Measurements from ENCODE around the gene KCNH2.

KCNH2 gene

DNA sequence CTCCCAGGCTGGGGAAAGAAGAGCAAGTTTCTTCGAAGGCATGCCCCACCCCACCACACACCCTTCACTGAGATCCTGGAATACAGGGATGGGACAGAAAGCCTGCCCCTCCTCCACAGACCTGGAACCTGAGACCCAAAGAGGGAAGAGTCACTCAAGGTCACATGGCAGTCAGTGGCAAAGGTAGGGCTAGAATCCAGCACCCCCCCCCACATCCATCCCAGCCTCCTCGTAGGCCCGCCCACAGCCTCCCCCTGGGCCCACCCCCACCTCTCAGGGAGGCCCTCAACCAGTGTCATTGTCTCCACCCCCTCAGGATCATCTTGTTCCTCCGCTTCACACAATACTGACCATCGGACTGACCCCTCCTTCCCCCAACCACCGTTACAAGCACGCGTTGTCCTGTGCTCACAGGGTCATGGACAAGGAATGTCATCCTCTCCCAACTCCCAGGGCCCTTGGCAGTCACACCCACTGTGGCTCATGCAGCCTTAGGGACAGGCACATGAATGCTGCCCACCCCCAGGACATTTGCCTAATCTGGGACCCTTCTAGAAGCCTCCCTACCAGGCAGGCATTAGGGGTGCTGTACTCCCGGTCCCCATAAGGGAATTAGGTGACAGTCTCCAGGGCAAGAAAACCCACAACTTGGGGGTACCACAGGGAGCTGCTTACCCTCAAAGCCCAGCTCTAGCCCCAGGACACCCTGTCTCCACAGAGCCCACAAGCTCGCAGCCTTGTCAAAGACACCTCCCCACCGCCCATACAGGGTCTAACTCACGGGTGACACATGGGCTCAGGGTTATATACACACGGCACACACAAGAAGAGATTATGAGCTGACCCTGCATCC is 1.4 kb downstream of the KCNH2 start:
- no peak for FAIRE-seq
- no peak for DNase-seq (ENCODE audit: low spot score)

DNA sequence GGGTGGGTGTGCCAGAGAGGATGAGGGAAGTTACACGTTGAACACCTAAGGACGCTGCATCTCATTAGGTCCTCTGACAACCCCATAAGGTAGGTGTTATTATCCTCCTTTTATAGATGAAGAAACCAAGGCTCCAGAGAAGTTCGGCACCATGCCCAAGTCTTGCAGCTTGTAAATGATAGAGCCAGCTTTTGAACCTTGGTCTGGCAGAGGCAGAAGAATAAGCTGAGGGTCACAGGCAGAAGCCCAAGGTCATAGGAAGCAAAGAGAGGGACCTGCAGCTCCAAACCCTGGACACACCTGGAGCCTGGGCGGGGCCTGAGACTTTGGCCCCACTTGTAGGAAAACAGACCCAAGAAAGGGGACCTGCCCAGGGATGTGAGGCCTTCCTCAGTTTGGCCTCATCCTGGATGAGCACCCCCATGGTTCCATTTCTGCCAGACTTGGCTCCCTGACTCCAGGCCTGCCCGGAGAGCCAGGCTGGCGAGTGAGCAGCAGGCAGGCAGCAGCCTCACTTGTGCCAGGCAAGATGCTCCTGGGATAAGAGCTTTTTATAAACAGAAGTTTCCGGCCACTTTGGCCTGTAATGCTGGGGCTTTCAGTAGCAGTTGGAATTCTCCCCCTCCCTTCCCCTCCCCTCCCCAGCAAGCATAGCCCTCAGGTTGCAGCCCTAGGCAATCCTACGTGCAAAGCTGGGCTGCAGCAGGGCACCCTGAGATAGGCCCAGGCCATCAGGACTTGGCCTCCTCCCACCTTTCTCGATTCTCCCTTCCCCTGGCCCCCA is 2.4 kb downstream of the KCNH2 start:
- DNase-seq (ENCODE audit: low spot score) (no peak), FAIRE-seq (no peak)

DNA sequence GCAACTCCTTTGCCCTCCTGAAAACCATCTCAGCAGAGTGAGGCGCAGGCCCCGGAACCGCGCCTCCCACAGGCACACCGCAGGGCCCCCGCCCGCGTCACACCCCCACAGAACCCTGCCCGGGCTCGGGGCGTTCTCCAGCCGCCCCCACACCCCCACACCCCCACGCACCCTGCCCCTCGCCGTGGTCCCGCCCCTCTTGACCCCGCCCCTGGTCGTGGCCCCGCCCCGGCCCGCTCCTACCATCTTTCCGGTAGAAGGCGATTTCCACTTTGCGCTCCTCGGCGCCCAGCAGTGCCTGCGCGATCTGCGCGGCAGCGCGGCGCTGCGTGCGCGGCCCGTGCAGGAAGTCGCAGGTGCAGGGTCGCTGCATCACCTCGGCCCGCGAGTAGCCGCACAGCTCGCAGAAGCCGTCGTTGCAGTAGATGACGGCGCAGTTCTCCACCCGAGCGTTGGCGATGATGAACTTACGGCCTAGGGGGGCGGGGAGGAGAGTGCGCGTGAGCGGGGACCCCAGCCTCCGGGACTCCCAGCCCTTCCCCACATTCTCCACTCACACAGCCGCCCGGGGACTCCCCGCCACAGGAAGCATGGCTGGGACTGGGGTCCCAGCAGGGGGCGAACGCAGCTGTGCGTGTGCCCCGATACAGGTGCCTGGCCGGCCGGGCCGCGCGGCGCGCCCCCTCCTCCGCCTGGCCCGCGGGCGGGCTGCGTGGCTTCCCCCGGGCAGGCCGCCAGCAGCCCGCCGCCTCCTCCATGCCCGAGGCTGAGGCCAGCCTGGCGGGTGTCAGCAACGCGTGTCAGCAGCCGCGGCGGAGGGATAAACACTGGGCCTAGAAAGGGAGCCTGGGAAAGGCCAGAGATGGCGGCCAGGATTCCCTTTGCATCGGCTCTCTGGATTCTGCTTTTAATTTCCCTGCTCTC is 3.4 kb downstream of the KCNH2 start:
- DNase-seq (ENCODE audit: low spot score) = no peak
- FAIRE-seq = no peak

- no peak for FAIRE-seq
- no peak for DNase-seq (ENCODE audit: low spot score)
These were observed 4.3 kb downstream of the KCNH2 start for GRCh38 chr7:150973571-150974451.

GRCh38 chr7:150972741-150973140 is 5.4 kb downstream of the KCNH2 start:
- DNase-seq (ENCODE audit: low spot score) (no peak), FAIRE-seq (no peak)

DNA sequence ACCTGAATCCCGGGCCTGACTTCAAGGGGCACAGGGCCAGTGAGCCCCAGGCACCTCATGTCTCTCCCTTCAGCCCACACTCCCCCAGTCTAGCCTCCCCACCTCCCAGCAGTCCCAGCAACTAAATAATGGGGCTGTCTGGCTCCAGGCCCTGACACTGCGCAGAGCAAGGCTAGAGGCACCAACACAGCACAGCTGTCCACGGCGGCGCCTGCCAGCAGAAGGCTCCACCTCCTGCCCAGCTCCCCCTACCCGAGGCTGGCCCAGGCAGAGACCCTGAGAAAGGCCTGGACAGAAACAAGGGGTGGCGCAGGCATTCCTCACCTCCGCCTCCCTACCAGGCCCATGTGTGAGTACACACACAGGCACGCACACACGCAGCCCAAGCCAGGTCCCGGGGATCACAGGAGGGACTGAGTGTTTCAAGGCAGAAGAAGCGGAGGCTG is 6.1 kb downstream of the KCNH2 start:
- no peak for FAIRE-seq

DNA sequence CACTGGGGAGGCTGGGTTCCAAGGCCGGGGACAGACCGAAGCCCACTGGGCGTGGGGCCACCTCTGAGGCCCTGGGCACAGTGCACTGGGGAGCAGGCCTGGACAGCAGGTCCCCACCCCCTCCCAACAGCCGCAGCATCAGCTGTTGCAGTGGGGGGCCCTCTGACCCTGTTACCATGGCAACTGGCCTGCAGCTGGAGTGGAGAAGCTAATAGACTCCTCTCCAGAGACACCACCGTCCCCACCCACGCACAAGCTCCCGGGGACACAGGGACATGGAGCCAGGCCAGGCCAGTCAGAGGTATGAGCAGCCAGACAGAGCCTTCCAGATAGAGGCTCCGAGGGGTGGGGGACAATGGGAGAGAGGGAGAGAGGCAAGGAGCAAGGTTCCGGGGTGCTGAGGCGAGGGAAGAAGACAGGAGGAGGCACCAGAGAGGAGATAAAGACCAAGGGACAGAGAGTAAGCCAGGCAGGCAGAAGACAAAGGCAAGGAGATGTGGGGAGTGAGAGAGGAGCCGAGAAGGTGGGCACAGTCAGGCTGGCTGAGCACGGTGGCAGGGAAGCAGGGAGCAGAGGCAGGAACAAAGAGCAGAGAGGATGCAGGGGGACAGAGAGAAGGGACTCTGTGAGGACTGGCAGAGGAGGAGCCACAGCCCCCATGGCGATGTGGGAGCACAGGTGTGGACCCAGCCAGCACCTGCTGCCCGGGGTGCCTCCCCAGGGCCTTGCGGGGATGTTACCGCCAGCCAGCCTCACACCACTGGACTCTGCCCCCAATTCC is 6.7 kb downstream of the KCNH2 start:
- DNase-seq (ENCODE audit: low spot score) (no peak), FAIRE-seq (no peak)

More for the DNA sequence above, 6.1 kb downstream of the KCNH2 start:
- DNase-seq (ENCODE audit: low spot score) = no peak

- DNase-seq (ENCODE audit: low spot score) = no peak
- no peak for FAIRE-seq
These were observed 7.7 kb downstream of the KCNH2 start for GRCh38 chr7:150970424-150970823.

DNA sequence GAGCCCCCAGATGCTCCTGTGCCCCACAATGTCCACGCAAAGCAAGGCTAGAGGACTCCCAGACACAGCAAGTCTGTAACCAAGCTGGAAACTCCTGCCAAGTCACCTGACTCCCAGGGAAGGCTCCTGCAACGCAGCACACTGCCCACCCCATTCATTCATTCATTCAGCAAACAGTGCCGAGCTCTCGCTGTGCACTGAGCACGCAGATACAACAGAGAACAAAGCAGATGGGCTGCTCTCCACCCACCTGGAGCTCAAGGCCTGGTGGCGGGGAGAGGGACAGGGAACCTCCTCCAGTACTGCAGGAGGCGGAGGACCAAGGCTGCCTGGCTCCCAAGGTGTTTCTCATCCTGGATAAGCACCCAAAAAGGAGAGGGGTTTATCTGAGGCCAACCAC is 8.6 kb downstream of the KCNH2 start:
- FAIRE-seq = no peak
- DNase-seq (ENCODE audit: low spot score) = no peak

DNA sequence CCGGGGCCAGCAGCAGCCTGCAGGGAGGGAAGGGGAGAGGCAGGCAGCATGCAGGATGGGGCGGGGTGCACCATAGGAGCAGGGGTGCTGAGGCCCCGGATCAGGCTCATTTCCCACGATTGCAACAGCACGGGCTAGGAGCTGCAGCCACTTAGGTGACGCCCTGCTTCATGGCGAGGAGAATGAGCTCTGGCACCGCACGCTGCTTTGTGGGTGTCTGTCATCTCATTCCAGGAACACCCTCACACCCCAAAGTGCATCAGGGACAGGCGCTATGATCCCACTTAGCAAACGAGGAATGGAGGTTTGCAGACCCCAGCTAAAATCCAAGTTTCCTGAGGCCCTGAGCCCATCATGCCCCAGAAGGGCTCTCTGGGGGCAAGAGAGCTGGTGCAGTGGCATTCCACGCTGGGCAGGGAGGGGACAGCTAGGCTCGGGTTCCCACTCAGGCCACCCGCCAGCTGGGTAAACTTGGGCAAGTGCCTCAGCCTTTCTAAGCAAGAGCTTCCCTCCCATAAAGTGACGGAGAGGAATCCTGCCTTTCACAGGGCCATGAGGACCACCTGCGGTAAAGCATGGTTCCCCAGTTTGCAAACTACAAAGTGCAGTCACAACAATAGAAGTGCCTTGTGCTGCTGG is 9.3 kb downstream of the KCNH2 start:
- FAIRE-seq = no peak
- no peak for DNase-seq (ENCODE audit: low spot score)

DNA sequence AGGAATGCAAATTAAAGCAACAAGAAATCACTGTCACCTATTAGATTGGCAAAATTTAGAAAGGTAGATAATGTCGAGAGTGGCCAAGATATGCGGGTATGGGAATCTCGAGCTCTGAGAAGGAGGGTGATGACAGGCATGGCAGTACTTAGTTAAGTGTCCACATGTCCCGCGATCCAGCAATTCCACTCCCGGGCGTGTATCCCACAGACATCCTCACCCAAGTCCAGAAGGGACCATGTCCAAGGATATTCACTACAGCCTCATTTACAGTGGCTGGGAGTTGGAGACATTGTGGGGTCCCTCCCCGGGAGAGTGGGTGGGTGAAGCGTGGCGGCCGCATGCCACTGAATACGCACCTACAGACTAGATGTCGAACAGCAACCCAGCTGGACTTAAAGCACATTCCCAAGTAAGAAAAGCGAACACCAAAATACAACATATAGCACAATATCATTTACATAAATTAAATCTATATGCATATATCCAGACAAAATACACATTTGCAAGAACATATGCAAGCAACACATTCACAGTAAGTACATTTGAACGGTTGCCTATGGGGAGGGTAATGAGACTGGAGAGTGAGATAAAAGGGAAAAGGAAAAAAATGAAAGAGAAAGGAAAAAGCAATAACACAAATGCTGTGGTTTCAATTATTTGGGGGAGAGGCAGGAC is 9.9 kb downstream of the KCNH2 start:
- FAIRE-seq = no peak

DNA sequence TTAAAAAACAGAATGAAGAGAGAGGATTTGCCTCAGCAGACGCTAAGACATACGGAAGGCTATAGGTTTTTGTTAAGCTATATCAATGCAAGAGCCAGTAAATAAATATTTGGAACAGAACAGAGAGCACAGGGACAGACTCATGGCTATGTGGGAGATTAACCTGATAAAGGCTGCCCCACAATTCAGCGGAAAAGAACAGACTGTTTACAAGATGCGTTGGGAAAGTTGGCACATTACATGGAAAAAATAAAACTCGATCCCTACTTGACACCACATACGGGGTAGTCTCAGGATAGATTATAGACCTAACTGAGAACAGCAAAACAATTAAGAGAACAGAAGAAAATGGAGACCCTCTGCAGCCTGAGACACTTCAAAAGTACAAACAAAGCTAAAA is 10.8 kb downstream of the KCNH2 start:
- FAIRE-seq (no peak), DNase-seq (ENCODE audit: low spot score) (no peak)

More for the DNA sequence above, 9.9 kb downstream of the KCNH2 start:
- DNase-seq (ENCODE audit: low spot score) = no peak

DNA sequence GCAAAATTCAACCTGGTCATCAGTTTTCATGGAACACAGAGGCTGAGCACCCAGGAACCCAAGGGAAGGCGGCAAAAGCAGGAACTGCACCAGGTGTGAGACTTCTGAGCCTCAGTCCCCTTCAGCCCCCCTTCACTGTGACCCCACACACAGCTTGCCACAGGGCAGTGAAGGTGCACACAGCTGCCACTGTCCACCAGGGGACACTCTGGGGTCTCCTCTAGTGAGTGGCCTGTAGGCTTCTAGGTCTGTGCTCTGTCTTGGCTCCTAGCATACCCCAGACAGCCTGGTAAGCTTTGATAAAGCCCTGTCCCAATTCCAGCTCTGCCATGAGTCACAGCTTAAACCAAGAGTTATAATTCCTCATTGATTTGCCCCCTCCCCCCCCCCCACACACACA is 12.1 kb downstream of the KCNH2 start:
- DNase-seq (ENCODE audit: low spot score) (no peak), FAIRE-seq (no peak)

GRCh38 chr7:150965273-150965830 is 12.8 kb downstream of the KCNH2 start:
- DNase-seq (ENCODE audit: low spot score) (no peak), FAIRE-seq (no peak)

DNA sequence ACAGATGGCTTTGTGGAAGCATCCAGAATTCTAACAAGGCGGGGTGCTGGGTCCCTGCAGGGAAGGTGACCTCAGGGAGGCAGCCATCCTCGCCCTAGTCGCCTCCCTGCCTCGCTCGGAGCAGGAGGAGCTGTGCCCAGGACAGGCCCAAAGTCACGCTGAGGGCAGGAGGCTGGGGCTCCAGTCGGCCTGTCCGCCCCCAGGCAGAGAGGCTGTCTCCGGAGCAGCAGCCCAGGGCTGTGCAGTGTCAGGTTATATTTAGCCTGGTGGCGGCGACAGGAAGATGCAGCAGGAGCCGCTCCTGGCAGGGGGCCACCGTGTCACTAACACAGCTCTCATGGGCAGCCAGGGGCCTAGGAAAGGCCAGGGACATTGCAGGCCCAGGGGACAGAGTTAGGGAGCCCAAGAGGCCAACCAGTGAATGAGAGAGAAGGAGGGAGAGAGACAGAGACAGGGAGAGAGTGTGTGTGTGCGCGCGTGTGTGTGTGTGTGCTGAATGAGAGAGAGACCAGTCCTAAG is 13.5 kb downstream of the KCNH2 start:
- DNase-seq (ENCODE audit: low spot score) = no peak
- no peak for FAIRE-seq

- FAIRE-seq = no peak
These were observed 14.2 kb downstream of the KCNH2 start for GRCh38 chr7:150963707-150964559.

More at GRCh38 chr7:150963707-150964559, 14.2 kb downstream of the KCNH2 start:
- DNase-seq (ENCODE audit: low spot score) = no peak
